ENCODE data around the gene SPAG16. TPM values are rescaled to one million over a fixed set of nuclear protein-coding genes. Genes with fewer than 3 reads are reported as not detected.

SPAG16 gene
- total RNA-seq, 1 donor from 2014 or later, result 20.6 TPM

DNA sequence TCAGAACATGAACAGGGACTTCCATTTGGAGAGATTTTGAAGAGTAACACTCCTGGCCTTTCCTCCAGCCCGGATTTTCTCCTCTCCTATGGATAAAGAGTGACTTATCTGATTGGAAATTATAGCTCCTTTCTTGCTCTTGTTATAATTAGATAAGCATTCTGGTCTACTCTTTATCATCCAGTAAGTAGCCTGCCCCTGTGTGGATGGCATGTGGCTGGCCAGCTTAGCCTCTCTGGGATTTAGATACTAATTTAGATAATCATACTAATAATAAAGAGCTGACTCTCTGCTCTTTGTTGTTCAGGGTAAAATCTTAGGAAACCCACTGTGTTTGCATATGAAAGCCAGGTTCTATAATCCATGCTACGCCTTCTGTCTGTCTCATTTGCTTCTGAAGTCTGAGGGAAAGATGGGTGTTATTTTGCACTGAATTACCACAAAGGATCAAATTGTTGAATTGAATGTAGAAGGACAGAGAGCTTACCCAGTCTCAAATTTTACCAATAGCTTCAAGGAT is 438.8 kb downstream of the SPAG16 start:
- no peaks in the 10 kb centered on the region for H3K36me3 ChIP-seq
- no peak for DNase-seq
- peaks cover 6% of the 10 kb centered on the region for H3K9me3 ChIP-seq (replicated peaks)
- no peaks in the 10 kb centered on the region for H3K27me3 ChIP-seq (ENCODE audit: low read depth)
- intact Hi-C loops (cut with micrococcal nuclease), result no loop called here
- H3K4me1 ChIP-seq, result no peaks in the 10 kb centered on the region
- TF ChIP-seq, protein P1, sequence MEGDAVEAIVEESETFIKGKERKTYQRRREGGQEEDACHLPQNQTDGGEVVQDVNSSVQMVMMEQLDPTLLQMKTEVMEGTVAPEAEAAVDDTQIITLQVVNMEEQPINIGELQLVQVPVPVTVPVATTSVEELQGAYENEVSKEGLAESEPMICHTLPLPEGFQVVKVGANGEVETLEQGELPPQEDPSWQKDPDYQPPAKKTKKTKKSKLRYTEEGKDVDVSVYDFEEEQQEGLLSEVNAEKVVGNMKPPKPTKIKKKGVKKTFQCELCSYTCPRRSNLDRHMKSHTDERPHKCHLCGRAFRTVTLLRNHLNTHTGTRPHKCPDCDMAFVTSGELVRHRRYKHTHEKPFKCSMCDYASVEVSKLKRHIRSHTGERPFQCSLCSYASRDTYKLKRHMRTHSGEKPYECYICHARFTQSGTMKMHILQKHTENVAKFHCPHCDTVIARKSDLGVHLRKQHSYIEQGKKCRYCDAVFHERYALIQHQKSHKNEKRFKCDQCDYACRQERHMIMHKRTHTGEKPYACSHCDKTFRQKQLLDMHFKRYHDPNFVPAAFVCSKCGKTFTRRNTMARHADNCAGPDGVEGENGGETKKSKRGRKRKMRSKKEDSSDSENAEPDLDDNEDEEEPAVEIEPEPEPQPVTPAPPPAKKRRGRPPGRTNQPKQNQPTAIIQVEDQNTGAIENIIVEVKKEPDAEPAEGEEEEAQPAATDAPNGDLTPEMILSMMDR (IDR thresholded peaks at IDR 0.05; ENCODE audit: borderline replicate concordance), result no peak
- no peak overlapping the region for H3K4me3 ChIP-seq
- H3K27ac ChIP-seq (replicated peaks), result no peak overlapping the region

GRCh38 chr2:213723707-213724106 is 439.4 kb downstream of the SPAG16 start:
- Histone ChIP-seq H3K27ac (replicated peaks) (no peak overlapping the region), H3K27me3 (ENCODE audit: low read depth) (no peaks in the 10 kb centered on the region), H3K4me1 (no peaks in the 10 kb centered on the region), H3K4me3 (no peak overlapping the region), H3K36me3 (no peaks in the 10 kb centered on the region), H3K9me3 (replicated peaks) (peaks cover 6% of the 10 kb centered on the region)
- intact Hi-C loops (cut with micrococcal nuclease), result no loop called here
- TF ChIP-seq, protein P1 (IDR thresholded peaks at IDR 0.05; ENCODE audit: borderline replicate concordance), result no peak
- DNase-seq, result no peak

DNA sequence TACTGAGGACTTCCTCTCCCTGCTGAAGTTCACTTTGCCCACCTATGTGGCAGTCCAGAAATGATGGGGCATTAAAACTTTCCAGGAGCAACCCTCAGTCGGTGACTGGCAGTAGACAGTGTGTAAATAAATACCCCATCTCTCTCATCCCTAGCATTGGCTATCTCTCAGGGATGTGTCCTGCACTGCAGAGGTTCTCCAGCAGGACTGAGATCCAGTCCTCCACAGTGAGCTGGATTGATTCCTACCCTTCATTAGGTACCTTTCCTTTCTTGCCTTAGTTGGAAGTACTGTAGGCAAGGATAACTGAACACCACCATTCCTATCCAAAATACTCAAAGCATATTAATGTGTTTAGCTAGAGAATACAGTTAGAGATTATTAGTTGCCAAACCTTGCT is 441.8 kb downstream of the SPAG16 start:
- Histone ChIP-seq H3K27ac (replicated peaks) (no peak overlapping the region), H3K36me3 (no peaks in the 10 kb centered on the region), H3K4me1 (no peaks in the 10 kb centered on the region), H3K9me3 (replicated peaks) (no peaks in the 10 kb centered on the region), H3K4me3 (no peak overlapping the region), H3K27me3 (ENCODE audit: low read depth) (no peaks in the 10 kb centered on the region)
- no peak for DNase-seq
- TF ChIP-seq, protein P1 (IDR thresholded peaks at IDR 0.05; ENCODE audit: borderline replicate concordance), result no peak
- intact Hi-C loops (cut with micrococcal nuclease), result no loop called here

- TF ChIP-seq, protein P1 (IDR thresholded peaks at IDR 0.05; ENCODE audit: borderline replicate concordance), result no peak
- intact Hi-C loops (cut with micrococcal nuclease), result no loop called here
- DNase-seq, result no peak
- H3K27ac ChIP-seq (replicated peaks), result no peak overlapping the region
- H3K9me3 ChIP-seq (replicated peaks), result peaks cover 4% of the 10 kb centered on the region
- no peaks in the 10 kb centered on the region for H3K4me1 ChIP-seq
- no peak overlapping the region for H3K4me3 ChIP-seq
- no peaks in the 10 kb centered on the region for H3K27me3 ChIP-seq (ENCODE audit: low read depth)
- no peaks in the 10 kb centered on the region for H3K36me3 ChIP-seq
Observed at GRCh38 chr2:213733893-213734292, 449.6 kb downstream of the SPAG16 start.

- no peaks in the 10 kb centered on the region for H3K36me3 ChIP-seq
- no peaks in the 10 kb centered on the region for H3K4me1 ChIP-seq
- no peak overlapping the region for H3K4me3 ChIP-seq
- no peak overlapping the region for H3K27ac ChIP-seq (replicated peaks)
- H3K9me3 ChIP-seq (replicated peaks), result no peaks in the 10 kb centered on the region
- H3K27me3 ChIP-seq (ENCODE audit: low read depth), result no peaks in the 10 kb centered on the region
- intact Hi-C loops (cut with micrococcal nuclease), result no loop called here
- TF ChIP-seq, protein P1 (IDR thresholded peaks at IDR 0.05; ENCODE audit: borderline replicate concordance), result no peak
- DNase-seq, result no peak
Observed at GRCh38 chr2:213740453-213740852, 456.2 kb downstream of the SPAG16 start.
